Activated T-helper 17 cell treated with anti-CD3 and anti-CD28 coated beads, Interleukin-2, amount 50 U/mL, for 72 hours (primary cell): Measurements from ENCODE around the gene CLEC16A. TPM values are rescaled to one million over a fixed set of nuclear protein-coding genes. Genes with fewer than 3 reads are reported as not detected.

Experiments used
- ATAC-seq: fragments of 150-1000 bp; cut with Tn5 transposase; replicated peaks from 2 replicates; pipeline ENCODE4 v1.10.0; 2021; ENCODE audit warnings: mild to moderate bottlenecking, moderate library complexity
- H3K27ac Mint-ChIP-seq: one replicate; pipeline ENCODE4 v1.8.0; 2022; ENCODE audit warnings: mixed read lengths
- H3K27me3 Mint-ChIP-seq: one replicate; pipeline ENCODE4 v1.8.0; 2022; ENCODE audit warnings: mixed read lengths
- H3K36me3 Mint-ChIP-seq: one replicate; pipeline ENCODE4 v1.8.0; 2022; ENCODE audit warnings: low read depth, mild to moderate bottlenecking, mixed read lengths
- H3K4me1 Mint-ChIP-seq: one replicate; pipeline ENCODE4 v1.8.0; 2022; ENCODE audit warnings: mixed read lengths
- H3K4me3 Mint-ChIP-seq: one replicate; pipeline ENCODE4 v1.8.0; 2022; ENCODE audit warnings: mild to moderate bottlenecking, mixed read lengths
- H3K9me3 Mint-ChIP-seq: one replicate; pipeline ENCODE4 v1.8.0; 2022; ENCODE audit warnings: mixed read lengths
- total RNA-seq, 2 donors: library from RNA; stranded (reverse); gene quantifications; one replicate each; pipeline ENCODE4 v1.2.3, GENCODE V29; 2022

CLEC16A gene
- total RNA-seq, 2 donors from 2014 or later: 24.3 to 24.8 TPM

DNA sequence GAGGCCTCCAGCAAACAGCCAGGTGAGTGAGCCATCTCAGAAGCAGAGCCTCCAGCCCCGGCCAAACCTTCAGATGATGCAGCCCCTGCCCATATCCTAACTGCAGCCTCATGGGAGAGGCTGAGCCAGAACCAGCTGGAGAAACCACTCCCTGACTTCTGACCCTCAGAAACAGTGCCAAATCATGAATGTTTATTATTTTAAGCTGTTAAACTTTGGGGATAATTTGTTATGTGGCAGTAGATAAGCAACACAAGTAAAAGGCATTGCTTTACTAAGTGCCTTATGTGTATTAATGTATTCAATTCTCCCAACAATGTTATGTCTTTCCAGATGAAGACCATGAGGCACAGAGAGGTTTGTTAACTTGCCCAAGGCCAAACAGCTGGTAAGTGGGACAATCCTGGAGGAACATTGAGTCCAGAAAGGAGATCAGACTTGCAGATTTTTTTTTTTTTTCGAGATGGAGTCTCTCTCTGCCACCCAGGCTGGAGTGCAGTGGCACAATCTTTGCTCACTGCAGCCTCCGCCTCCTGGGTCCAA, 252.0 kb downstream of the CLEC16A start:
- Mint-ChIP-seq H3K36me3 (no peaks in the 10 kb centered on the region), H3K4me3 (no peak overlapping the region), H3K27me3 (no peaks in the 10 kb centered on the region), H3K27ac (no peak overlapping the region), H3K4me1 (peaks cover 8% of the 10 kb centered on the region), H3K9me3 (no peaks in the 10 kb centered on the region)
- ATAC-seq: no peak

DNA sequence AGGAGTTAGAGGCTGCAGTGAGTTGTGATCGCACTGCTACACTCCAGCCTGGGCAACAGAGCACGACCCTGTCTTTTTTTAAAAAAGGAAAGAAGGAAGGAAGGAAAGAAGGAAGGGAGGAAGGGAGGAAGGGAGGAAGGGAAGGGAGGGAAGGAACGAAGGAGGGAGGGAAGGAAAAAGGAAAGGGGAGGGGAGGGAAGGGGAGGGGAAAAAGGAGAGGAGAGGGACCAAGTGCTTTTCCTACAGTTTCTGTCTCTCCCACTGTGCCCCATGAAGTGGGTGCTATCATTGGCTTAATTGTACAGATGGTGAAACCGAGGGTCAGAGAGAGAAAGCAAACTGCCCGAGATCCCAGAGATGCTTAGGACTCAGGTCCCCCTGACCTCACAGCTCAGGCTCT, 254.0 kb downstream of the CLEC16A start:
- Mint-ChIP-seq H3K27ac (peak overlapping the region; percentile 12), H3K4me1 (peaks cover 14% of the 10 kb centered on the region)

GRCh38 chr16:11198828-11199227, 254.5 kb downstream of the CLEC16A start:
- H3K27me3 Mint-ChIP-seq: no peaks in the 10 kb centered on the region
- no peak overlapping the region for H3K27ac Mint-ChIP-seq
- H3K36me3 Mint-ChIP-seq: no peaks in the 10 kb centered on the region
- no peak overlapping the region for H3K4me3 Mint-ChIP-seq
- ATAC-seq: peak; percentile 41
- H3K4me1 Mint-ChIP-seq: peaks cover 14% of the 10 kb centered on the region
- no peaks in the 10 kb centered on the region for H3K9me3 Mint-ChIP-seq

More for the DNA sequence above, 254.0 kb downstream of the CLEC16A start:
- Mint-ChIP-seq H3K4me3 (no peak overlapping the region), H3K36me3 (no peaks in the 10 kb centered on the region), H3K9me3 (no peaks in the 10 kb centered on the region), H3K27me3 (no peaks in the 10 kb centered on the region)
- no peak for ATAC-seq

DNA sequence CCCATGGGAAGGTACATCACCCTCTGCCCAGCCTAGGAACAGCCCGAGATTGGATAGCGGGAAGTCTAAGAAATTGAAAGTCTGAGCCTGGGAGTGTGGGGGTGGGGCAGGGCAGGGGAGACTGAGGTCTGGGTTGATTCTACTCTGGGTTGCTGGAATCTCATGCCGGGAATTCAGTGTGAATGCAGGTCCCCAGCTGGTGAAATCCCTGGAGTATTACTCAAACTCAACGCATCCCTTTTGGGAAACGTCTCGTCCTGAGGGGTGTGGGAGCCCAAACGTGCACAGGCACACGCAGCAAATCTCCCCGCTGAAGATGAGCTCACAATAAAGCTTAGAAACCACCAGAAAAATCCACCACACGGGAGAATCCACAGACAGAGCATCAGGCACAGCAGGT, 256.2 kb downstream of the CLEC16A start:
- Mint-ChIP-seq H3K4me1 (peaks cover 6% of the 10 kb centered on the region), H3K36me3 (no peaks in the 10 kb centered on the region)

GRCh38 chr16:11201498-11202259, 257.3 kb downstream of the CLEC16A start:
- ATAC-seq: no peak
- H3K4me1 Mint-ChIP-seq: peaks cover 12% of the 10 kb centered on the region
- H3K27me3 Mint-ChIP-seq: no peaks in the 10 kb centered on the region
- H3K36me3 Mint-ChIP-seq: no peaks in the 10 kb centered on the region
- H3K27ac Mint-ChIP-seq: peak overlapping the region; percentile 68
- H3K9me3 Mint-ChIP-seq: no peaks in the 10 kb centered on the region
- H3K4me3 Mint-ChIP-seq: no peak overlapping the region

More for the DNA sequence above, 256.2 kb downstream of the CLEC16A start:
- no peak overlapping the region for H3K4me3 Mint-ChIP-seq
- no peak for ATAC-seq
- H3K9me3 Mint-ChIP-seq: no peaks in the 10 kb centered on the region
- H3K27me3 Mint-ChIP-seq: no peaks in the 10 kb centered on the region
- no peak overlapping the region for H3K27ac Mint-ChIP-seq

GRCh38 chr16:11202260-11203091, 258.1 kb downstream of the CLEC16A start:
- Mint-ChIP-seq H3K27ac (peak overlapping the region; percentile 68), H3K36me3 (no peaks in the 10 kb centered on the region), H3K4me3 (peak overlapping the region; percentile 11), H3K4me1 (peaks cover 19% of the 10 kb centered on the region), H3K9me3 (no peaks in the 10 kb centered on the region), H3K27me3 (no peaks in the 10 kb centered on the region)
- no peak for ATAC-seq

DNA sequence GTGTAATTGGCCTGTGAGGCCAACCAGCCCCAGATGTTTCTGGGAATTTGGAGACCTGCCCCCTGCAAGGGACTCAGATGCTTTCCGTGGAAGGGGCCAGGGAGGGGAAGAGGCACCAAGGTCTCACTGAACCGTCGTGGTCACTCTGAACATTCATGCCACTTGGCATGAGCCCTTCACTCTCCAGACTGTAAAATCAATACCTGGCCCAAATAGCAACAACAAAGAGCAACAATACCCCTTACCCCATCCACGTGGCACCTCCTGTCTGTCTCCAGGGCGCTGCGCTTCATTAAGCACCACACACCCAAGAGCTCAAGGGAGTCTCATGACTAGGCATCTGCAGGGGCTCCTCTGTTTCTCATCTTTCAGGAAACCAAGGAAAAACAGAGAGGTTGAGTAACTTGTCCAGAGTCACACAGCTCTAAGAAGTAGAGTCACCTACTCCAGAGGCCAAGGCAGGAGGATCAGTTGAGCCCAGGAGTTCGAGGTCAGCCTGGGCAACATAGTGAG, 258.8 kb downstream of the CLEC16A start:
- H3K9me3 Mint-ChIP-seq: no peaks in the 10 kb centered on the region
- no peaks in the 10 kb centered on the region for H3K27me3 Mint-ChIP-seq
- ATAC-seq: no peak
- H3K27ac Mint-ChIP-seq: peak overlapping the region; percentile 68
- peak overlapping the region; percentile 11 for H3K4me3 Mint-ChIP-seq
- H3K36me3 Mint-ChIP-seq: no peaks in the 10 kb centered on the region
- peaks cover 19% of the 10 kb centered on the region for H3K4me1 Mint-ChIP-seq

GRCh38 chr16:11204513-11205047, 260.2 kb downstream of the CLEC16A start:
- no peak for ATAC-seq
- H3K27ac Mint-ChIP-seq: peak overlapping the region; percentile 99
- no peaks in the 10 kb centered on the region for H3K36me3 Mint-ChIP-seq
- no peaks in the 10 kb centered on the region for H3K9me3 Mint-ChIP-seq
- peaks cover 19% of the 10 kb centered on the region for H3K4me1 Mint-ChIP-seq
- no peaks in the 10 kb centered on the region for H3K27me3 Mint-ChIP-seq
- H3K4me3 Mint-ChIP-seq: peak overlapping the region; percentile 82

DNA sequence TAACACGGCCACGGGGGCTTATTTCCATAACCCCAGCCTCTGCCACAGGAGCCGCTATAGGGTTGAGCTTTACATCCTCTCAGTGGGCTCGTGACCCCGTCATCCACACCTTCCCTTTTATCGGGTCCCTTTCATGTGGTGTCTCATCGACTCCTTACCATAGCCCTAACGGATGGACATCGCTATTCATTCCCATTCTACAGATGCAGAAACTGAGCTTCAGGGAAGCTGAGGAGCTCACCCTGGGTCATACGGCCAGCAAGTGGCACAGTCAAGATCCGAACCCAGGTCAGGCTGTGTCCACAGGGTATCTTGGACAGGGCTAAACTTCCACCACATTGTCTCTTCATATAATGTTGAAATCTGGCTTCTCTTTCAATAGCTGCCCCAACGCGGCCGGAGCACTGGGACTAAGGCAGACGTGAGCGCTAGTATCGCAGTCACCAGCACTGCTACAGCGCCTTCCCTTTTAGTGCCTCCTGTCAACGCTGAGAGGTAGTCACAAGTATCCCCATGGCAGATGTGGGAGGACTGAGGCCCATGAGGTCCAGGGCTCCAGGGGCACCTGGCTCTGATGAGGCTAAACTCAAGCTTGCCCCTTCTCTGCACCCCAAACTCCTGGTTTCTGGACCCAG, 260.8 kb downstream of the CLEC16A start:
- no peaks in the 10 kb centered on the region for H3K27me3 Mint-ChIP-seq
- H3K9me3 Mint-ChIP-seq: no peaks in the 10 kb centered on the region
- H3K4me3 Mint-ChIP-seq: peak overlapping the region; percentile 82
- ATAC-seq: no peak
- peaks cover 19% of the 10 kb centered on the region for H3K4me1 Mint-ChIP-seq
- no peaks in the 10 kb centered on the region for H3K36me3 Mint-ChIP-seq
- H3K27ac Mint-ChIP-seq: peak overlapping the region; percentile 99

GRCh38 chr16:11205754-11206581, 261.6 kb downstream of the CLEC16A start:
- H3K36me3 Mint-ChIP-seq: no peaks in the 10 kb centered on the region
- H3K4me1 Mint-ChIP-seq: peaks cover 19% of the 10 kb centered on the region
- peak overlapping the region; percentile 99 for H3K27ac Mint-ChIP-seq
- H3K4me3 Mint-ChIP-seq: peak overlapping the region; percentile 82
- H3K9me3 Mint-ChIP-seq: no peaks in the 10 kb centered on the region
- no peaks in the 10 kb centered on the region for H3K27me3 Mint-ChIP-seq
- ATAC-seq: peak; percentile 77

- no peak for ATAC-seq
- Mint-ChIP-seq H3K27ac (peak overlapping the region; percentile 99), H3K36me3 (no peaks in the 10 kb centered on the region), H3K9me3 (no peaks in the 10 kb centered on the region), H3K4me3 (peak overlapping the region; percentile 82), H3K27me3 (no peaks in the 10 kb centered on the region), H3K4me1 (peaks cover 19% of the 10 kb centered on the region)
Observed at GRCh38 chr16:11207646-11208045, 263.3 kb downstream of the CLEC16A start.

DNA sequence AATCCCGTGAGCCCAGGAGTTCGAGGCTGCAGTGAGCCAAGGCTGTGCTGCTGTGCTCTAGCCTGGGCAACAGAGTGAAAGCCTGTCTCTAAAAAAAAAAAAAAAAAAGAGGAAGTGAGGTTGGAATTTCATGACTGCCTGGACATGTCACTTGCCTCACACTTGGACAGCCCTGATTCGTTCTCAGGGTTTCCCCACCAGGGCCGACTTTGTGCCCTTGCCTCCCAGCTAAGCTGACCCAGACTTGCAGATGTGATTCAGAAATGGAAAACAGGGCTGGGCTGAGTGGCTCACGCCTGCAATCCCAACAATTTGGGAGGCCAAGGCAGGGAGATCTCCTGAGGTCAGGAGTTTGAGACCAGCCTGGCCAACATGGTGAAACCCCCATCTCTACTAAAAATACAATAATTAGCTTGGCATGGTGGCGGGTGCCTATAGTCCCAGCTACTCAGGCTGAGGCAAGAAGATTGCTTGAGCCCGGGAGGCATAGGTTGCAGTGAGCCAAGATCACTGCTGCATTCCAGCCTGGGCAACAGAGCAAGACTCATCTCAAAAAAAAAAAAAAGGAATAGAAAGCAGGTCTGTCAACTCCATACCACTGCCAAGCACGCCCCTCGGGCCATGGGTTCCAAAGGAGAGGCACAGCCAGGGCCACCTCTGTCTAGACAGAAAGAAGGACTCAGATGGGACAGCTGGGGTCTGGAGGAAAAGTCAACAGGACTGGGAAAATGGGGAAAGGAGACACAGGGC, 264.7 kb downstream of the CLEC16A start:
- no peak overlapping the region for H3K4me3 Mint-ChIP-seq
- no peak overlapping the region for H3K27ac Mint-ChIP-seq
- no peak for ATAC-seq
- peaks cover 14% of the 10 kb centered on the region for H3K4me1 Mint-ChIP-seq
- H3K36me3 Mint-ChIP-seq: no peaks in the 10 kb centered on the region
- no peaks in the 10 kb centered on the region for H3K9me3 Mint-ChIP-seq
- no peaks in the 10 kb centered on the region for H3K27me3 Mint-ChIP-seq

DNA sequence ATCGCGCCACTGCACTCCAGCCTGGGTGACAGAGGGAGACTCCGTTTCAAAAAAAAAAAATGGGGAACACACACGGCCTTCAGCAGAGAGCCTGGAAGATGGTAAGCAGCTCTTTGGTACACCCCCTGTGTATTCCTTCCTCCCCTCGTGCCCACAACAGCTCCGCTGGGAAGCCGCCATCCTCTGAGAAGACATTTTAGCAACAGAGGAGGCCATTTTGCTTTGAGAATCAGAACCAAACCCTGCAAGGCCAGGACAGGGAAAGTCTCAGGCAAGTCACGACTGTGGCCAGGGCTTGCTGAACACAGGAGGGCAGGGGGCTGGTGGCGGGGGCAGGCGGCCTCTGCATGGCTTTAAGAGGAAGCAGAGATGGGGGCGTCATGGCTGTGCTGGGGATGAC, 265.9 kb downstream of the CLEC16A start:
- ATAC-seq: no peak
- Mint-ChIP-seq H3K4me1 (peaks cover 14% of the 10 kb centered on the region), H3K9me3 (no peaks in the 10 kb centered on the region), H3K27me3 (no peaks in the 10 kb centered on the region), H3K27ac (no peak overlapping the region), H3K4me3 (no peak overlapping the region), H3K36me3 (no peaks in the 10 kb centered on the region)
